ENCODE data around the gene FRY. TPM values are rescaled to one million over a fixed set of nuclear protein-coding genes. Genes with fewer than 3 reads are reported as not detected.
"Not testable (repeated sequence)": the region's sequence is repeated elsewhere in the genome, so short reads cannot be mapped to it uniquely, and the experiment has no call there.

Gene FRY
- total and polyA plus RNA-seq, 10 donors: 0.80 to 30.0 (median 23.5) TPM

DNA sequence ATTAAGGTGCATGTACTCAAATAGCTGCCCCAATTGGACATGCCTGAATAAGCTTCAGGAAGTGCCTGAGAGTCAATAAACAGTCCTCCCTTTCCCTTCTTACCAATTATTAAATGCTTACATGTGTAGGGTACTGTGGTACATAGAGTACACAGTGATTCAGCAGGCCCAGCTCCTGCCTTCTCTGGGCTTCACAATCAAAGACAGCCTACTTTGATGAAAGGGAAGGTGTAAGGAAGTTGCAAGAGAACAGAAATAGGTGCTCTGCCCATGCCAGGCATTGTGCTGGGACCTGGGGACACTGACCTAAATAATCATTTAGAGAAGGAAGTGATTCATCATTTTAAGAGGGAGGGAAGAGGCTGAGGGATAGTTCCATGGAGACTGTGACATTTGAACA lies 17.2 kb downstream of the FRY start:
- TF ChIP-seq, protein P1, sequence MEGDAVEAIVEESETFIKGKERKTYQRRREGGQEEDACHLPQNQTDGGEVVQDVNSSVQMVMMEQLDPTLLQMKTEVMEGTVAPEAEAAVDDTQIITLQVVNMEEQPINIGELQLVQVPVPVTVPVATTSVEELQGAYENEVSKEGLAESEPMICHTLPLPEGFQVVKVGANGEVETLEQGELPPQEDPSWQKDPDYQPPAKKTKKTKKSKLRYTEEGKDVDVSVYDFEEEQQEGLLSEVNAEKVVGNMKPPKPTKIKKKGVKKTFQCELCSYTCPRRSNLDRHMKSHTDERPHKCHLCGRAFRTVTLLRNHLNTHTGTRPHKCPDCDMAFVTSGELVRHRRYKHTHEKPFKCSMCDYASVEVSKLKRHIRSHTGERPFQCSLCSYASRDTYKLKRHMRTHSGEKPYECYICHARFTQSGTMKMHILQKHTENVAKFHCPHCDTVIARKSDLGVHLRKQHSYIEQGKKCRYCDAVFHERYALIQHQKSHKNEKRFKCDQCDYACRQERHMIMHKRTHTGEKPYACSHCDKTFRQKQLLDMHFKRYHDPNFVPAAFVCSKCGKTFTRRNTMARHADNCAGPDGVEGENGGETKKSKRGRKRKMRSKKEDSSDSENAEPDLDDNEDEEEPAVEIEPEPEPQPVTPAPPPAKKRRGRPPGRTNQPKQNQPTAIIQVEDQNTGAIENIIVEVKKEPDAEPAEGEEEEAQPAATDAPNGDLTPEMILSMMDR (IDR thresholded peaks at IDR 0.05 in 8 of 11, conservative IDR thresholded peaks at IDR 0.05 in 3 of 11): no peak
- TF ChIP-seq POLR2AphosphoS5 (IDR thresholded peaks at IDR 0.05) (no peak), POLR2A (IDR thresholded peaks at IDR 0.05) (no peak)
- H3K27me3 ChIP-seq (replicated peaks in 1 of 7): no peaks in the 10 kb centered on the region
- H3K4me1 ChIP-seq: peaks cover 6 to 58% (median 33%) of the 10 kb centered on the region in 6 donors
- no peaks in the 10 kb centered on the region for H3K9me3 ChIP-seq
- H3K27ac ChIP-seq: peak overlapping the region in 7 of 8 donors; percentile 19 to 81 (median 56)
- no peaks in the 10 kb centered on the region for H3K36me3 ChIP-seq
- no peak overlapping the region for H3K4me3 ChIP-seq
- intact Hi-C loops (cut with DNase I; ENCODE audit: low total_unique reads): no loop called here
- DNase-seq: no peak

DNA sequence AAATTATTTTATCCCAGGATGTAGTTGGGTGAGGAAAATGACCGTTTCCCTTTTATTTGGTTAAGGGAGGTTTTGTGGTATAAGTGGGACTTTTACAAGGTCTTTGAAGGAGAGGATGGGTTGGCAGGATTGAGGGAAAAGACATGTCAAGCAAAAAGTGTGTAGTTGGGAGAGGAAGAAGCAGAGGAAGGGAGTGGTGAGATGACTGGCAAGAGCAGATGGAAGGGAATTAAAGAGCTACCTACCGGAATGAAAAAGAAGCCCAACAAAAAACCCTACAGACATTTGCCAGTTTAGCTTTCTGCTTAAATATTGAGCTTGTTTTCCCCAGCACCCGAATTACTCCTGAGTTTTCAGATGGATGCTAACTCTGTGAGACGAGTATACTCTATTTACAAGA lies 19.6 kb downstream of the FRY start:
- intact Hi-C loops (cut with DNase I; ENCODE audit: low total_unique reads): no loop called here
- H3K4me3 ChIP-seq: no peak overlapping the region
- H3K4me1 ChIP-seq: peaks cover 2 to 53% (median 30%) of the 10 kb centered on the region in 6 donors
- no peaks in the 10 kb centered on the region for H3K9me3 ChIP-seq
- H3K27me3 ChIP-seq (replicated peaks in 1 of 7): no peaks in the 10 kb centered on the region
- H3K27ac ChIP-seq: peak overlapping the region in 4 of 8 donors; percentile 1 to 50 (median 27)
- WGBS, 5 donors: 71 to 76% (median 74%) methylated on average over 4 of the region's 4 CpGs
- no peaks in the 10 kb centered on the region for H3K36me3 ChIP-seq
- TF ChIP-seq, protein P1 (IDR thresholded peaks at IDR 0.05 in 8 of 11, conservative IDR thresholded peaks at IDR 0.05 in 3 of 11): no peak
- no peak for TF ChIP-seq POLR2AphosphoS5 (IDR thresholded peaks at IDR 0.05)
- TF ChIP-seq POLR2A (IDR thresholded peaks at IDR 0.05): no peak
- no peak for DNase-seq

DNA sequence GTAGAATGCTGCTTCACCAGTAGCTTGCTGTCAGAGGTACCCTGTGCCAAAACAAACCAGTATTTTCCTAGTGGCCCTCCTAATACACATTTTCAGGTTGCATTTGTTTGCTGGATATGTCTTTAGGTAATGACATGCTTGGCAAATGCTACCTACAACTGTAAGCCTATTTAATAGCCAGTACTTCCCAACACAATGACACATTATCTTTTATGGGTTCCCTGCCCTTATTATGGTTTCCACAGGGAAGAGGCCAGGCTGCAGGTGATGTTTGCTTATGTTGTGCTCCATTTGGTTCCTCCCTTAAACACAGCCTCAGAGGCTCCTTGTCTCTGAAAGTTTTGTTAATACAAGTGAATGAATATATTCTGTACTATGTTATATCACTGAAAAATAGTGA lies 24.7 kb downstream of the FRY start:
- H3K4me3 ChIP-seq: no peak overlapping the region
- no peaks in the 10 kb centered on the region for H3K36me3 ChIP-seq
- H3K4me1 ChIP-seq: peaks cover 0 to 9% (median 0%) of the 10 kb centered on the region in 6 donors
- H3K27ac ChIP-seq: no peak overlapping the region
- H3K9me3 ChIP-seq: no peaks in the 10 kb centered on the region
- intact Hi-C loops (cut with DNase I; ENCODE audit: low total_unique reads): no loop called here
- DNase-seq: no peak
- TF ChIP-seq POLR2A (IDR thresholded peaks at IDR 0.05) (no peak), POLR2AphosphoS5 (IDR thresholded peaks at IDR 0.05) (no peak)
- TF ChIP-seq, protein P1 (IDR thresholded peaks at IDR 0.05 in 8 of 11, conservative IDR thresholded peaks at IDR 0.05 in 3 of 11): no peak
- H3K27me3 ChIP-seq (replicated peaks in 1 of 7): no peaks in the 10 kb centered on the region

DNA sequence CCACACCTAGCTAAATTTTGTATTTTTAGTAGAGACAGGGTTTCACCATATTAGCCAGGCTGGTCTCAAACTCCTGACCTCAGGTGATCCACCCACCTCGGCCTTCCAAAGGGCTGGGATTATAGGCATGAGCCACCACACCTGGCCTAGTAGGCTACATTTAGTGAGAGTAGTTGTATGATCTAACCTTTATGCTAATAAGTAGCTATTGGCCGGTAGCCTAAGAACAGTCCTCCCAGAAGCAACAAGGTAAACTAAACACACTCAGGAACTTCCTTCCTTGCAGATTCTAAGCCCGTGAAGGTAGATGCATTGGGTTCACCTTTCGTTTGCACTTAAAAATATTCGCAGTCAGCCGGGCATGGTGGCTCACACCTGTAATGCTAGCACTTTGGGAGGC lies 25.8 kb downstream of the FRY start:
- H3K27ac ChIP-seq; DNase-seq; H3K4me3 ChIP-seq; H3K27me3 ChIP-seq (replicated peaks in 1 of 7); H3K4me1 ChIP-seq; intact Hi-C loops (cut with DNase I; ENCODE audit: low total_unique reads); H3K9me3 ChIP-seq; H3K36me3 ChIP-seq: not testable (repeated sequence)
- WGBS, 5 donors: 88 to 97% (median 93%) methylated on average over 6 of the region's 6 CpGs

DNA sequence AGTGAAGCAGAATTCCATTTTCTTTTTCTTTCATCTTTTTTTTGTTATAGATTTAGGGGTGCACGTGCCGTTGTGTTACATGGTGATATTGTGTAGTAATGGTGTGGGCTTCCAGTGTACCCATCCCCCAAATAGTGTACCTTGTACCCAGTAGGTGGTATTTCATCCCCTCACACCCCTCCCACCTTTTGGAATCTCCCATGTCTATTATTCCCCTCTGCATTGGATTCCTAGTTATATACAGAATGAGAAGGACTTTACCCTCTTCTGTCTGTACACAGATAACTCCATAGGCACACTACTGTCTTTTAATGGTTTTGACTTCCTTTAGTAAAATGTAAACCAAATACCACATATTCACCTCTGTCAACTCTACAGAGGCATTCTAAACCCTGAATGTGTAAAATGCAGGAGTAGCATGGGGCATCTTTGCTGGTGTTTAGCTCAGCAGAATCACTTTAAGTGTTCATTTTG lies 28.0 kb downstream of the FRY start:
- H3K9me3 ChIP-seq: no peaks in the 10 kb centered on the region
- DNase-seq: no peak
- intact Hi-C loops (cut with DNase I; ENCODE audit: low total_unique reads): no loop called here
- no peaks in the 10 kb centered on the region for H3K27me3 ChIP-seq (replicated peaks in 1 of 7)
- no peaks in the 10 kb centered on the region for H3K36me3 ChIP-seq
- H3K4me3 ChIP-seq: no peak overlapping the region
- H3K27ac ChIP-seq: no peak overlapping the region
- H3K4me1 ChIP-seq: peaks cover 0 to 7% (median 0%) of the 10 kb centered on the region in 6 donors
- TF ChIP-seq POLR2A (IDR thresholded peaks at IDR 0.05): no peak
- no peak for TF ChIP-seq POLR2AphosphoS5 (IDR thresholded peaks at IDR 0.05)
- TF ChIP-seq, protein P1 (IDR thresholded peaks at IDR 0.05 in 8 of 11, conservative IDR thresholded peaks at IDR 0.05 in 3 of 11): no peak
- 93 to 100% (median 95%) methylated on average over 2 of the region's 2 CpGs for WGBS, 5 donors
